Measurements from ENCODE around the gene ATL3. TPM values are rescaled to one million over a fixed set of nuclear protein-coding genes. Genes with fewer than 3 reads are reported as not detected.

ATL3 gene
- total RNA-seq, 3 donors from 2014 or later (not counting 1 experiment from before 2014, with no cell fraction given) = 35.7 to 46.8 (median 41.6) TPM

DNA sequence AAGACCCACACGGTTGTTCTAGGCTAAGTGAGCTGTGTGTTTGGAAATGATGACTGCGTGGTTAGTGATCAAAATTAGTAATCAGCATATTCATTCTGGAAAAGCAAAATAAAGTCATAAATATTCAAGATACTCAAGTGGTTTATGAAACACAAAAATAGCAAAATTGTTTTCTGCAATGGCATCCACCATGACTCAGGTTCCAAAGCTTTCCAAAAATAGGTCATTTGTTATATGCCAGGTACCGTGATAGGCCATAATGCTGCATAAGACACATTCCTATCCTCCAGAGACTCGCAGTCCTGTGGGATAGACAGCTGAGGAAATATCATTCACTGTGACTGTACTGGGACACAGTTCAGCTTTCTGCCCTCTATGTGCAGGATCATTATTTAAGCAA is 2.4 kb upstream of the ATL3 start:
- DNase-seq = no peak
- no peak overlapping the region for H3K4me3 Mint-ChIP-seq
- peaks cover 9% of the 10 kb centered on the region for H3K4me1 ChIP-seq (ENCODE audit: control insufficient read depth, insufficient read depth, low read length)
- no peaks in the 10 kb centered on the region for H3K9me3 ChIP-seq (ENCODE audit: control insufficient read depth, insufficient read depth, low read length)
- no peak for TF ChIP-seq CTCF (IDR thresholded peaks at IDR 0.05)
- WGBS (ENCODE audit: insufficient coverage) = 85% methylated on average over 2 of the region's 4 CpGs
- H3K27me3 Mint-ChIP-seq (ENCODE audit: low read depth in 2 of 2) = no peaks in the 10 kb centered on the region
- no peak overlapping the region for H3K4me3 ChIP-seq (ENCODE audit: low read length)
- H3K4me1 Mint-ChIP-seq = peaks cover 6 to 14% of the 10 kb centered on the region in 2 donors
- intact Hi-C loops (cut with micrococcal nuclease) = no loop called here
- H3K36me3 ChIP-seq (ENCODE audit: control insufficient read depth, insufficient read depth, low read length) = no peaks in the 10 kb centered on the region
- no peaks in the 10 kb centered on the region for H3K9me3 Mint-ChIP-seq
- H3K36me3 Mint-ChIP-seq = no peaks in the 10 kb centered on the region
- no peak for ATAC-seq
- no peaks in the 10 kb centered on the region for H3K27me3 ChIP-seq (ENCODE audit: control insufficient read depth, insufficient read depth, low read length)
- H3K27ac Mint-ChIP-seq = no peak overlapping the region
- no peak overlapping the region for H3K27ac ChIP-seq (ENCODE audit: low read length)

- Histone ChIP-seq H3K4me3 (ENCODE audit: low read length) (no peak overlapping the region), H3K9me3 (ENCODE audit: control insufficient read depth, insufficient read depth, low read length) (no peaks in the 10 kb centered on the region), H3K4me1 (ENCODE audit: control insufficient read depth, insufficient read depth, low read length) (peaks cover 9% of the 10 kb centered on the region), H3K27me3 (ENCODE audit: control insufficient read depth, insufficient read depth, low read length) (no peaks in the 10 kb centered on the region), H3K36me3 (ENCODE audit: control insufficient read depth, insufficient read depth, low read length) (no peaks in the 10 kb centered on the region), H3K27ac (ENCODE audit: low read length) (no peak overlapping the region)
- no peaks in the 10 kb centered on the region for H3K36me3 Mint-ChIP-seq
- no peak for TF ChIP-seq CTCF (IDR thresholded peaks at IDR 0.05)
- ATAC-seq (no peak), DNase-seq (no peak)
- intact Hi-C loops (cut with micrococcal nuclease) = no loop called here
- H3K27me3 Mint-ChIP-seq (ENCODE audit: low read depth in 2 of 2) = no peaks in the 10 kb centered on the region
- peaks cover 9 to 18% of the 10 kb centered on the region in 2 donors for H3K4me1 Mint-ChIP-seq
- H3K27ac Mint-ChIP-seq = peak overlapping the region in 1 of 2 donors; percentile 64
- no CpG with 5 or more reads among the region's 1 CpG for WGBS (ENCODE audit: insufficient coverage)
- peak overlapping the region; percentile 77 for H3K4me3 Mint-ChIP-seq
- H3K9me3 Mint-ChIP-seq = no peaks in the 10 kb centered on the region
These were observed 1.9 kb upstream of the ATL3 start for GRCh38 chr11:63672936-63673539.

DNA sequence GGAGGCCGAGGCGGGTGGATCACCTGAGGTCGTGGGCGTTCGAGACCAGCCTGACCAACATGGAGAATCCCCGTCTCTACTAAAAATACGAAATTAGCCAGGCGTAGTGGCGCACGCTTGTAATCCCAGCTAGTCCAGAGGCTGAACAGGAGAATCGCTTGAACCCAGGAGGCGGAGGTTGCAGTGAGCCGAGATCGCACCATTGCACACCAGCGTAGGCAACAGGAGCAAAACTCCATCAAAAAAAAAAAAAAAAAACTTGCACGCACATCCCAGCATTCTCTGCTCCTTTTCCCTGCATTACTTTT is 934 bp upstream of the ATL3 start:
- Histone ChIP-seq H3K27me3 (ENCODE audit: control insufficient read depth, insufficient read depth, low read length) (no peaks in the 10 kb centered on the region), H3K36me3 (ENCODE audit: control insufficient read depth, insufficient read depth, low read length) (no peaks in the 10 kb centered on the region), H3K4me1 (ENCODE audit: control insufficient read depth, insufficient read depth, low read length) (peaks cover 9% of the 10 kb centered on the region), H3K4me3 (ENCODE audit: low read length) (no peak overlapping the region), H3K27ac (ENCODE audit: low read length) (peak overlapping the region; percentile 61), H3K9me3 (ENCODE audit: control insufficient read depth, insufficient read depth, low read length) (no peaks in the 10 kb centered on the region)
- Mint-ChIP-seq H3K4me1 (peaks cover 14 to 24% of the 10 kb centered on the region in 2 donors), H3K9me3 (no peaks in the 10 kb centered on the region), H3K4me3 (peak overlapping the region; percentile 81), H3K36me3 (no peaks in the 10 kb centered on the region), H3K27ac (peak overlapping the region in 1 of 2 donors; percentile 31), H3K27me3 (ENCODE audit: low read depth in 2 of 2) (no peaks in the 10 kb centered on the region)
- DNase-seq = no peak
- TF ChIP-seq CTCF (IDR thresholded peaks at IDR 0.05) = no peak
- intact Hi-C loops (cut with micrococcal nuclease) = no loop called here
- no peak for ATAC-seq
- WGBS (ENCODE audit: insufficient coverage) = 96% methylated on average over 15 of the region's 16 CpGs

Measured in natural killer cell (primary cell).